ENCODE measurements around the gene POLR3A.

DNA sequence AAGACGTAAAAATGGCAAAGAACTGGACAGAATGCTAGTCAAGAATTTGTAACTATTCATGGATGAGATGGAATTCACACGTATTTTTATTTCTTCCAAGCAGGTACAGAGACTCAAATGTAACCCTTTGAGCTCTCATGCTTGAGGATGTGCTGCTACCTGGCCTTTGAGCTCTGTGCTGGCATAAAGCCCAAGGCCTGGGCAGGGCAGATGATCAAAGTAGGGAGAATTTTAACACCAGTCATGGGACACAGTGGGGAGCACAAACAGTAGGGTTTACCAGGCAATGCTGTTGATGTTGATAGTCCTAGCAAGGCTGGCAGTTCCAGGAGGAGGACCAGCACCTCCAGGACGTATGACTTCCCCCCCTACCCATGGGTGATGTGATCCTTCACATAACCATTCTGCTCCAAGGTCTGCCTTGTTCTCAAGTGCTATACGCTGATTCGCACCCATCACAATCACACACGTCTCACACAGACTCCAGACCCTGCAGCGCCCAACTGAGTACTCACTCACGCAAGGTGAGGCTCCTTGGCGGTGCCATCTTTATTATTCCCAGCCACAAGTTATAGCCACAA lies 54.1 kb downstream of the POLR3A start:
- TF ChIP-seq, protein P1, sequence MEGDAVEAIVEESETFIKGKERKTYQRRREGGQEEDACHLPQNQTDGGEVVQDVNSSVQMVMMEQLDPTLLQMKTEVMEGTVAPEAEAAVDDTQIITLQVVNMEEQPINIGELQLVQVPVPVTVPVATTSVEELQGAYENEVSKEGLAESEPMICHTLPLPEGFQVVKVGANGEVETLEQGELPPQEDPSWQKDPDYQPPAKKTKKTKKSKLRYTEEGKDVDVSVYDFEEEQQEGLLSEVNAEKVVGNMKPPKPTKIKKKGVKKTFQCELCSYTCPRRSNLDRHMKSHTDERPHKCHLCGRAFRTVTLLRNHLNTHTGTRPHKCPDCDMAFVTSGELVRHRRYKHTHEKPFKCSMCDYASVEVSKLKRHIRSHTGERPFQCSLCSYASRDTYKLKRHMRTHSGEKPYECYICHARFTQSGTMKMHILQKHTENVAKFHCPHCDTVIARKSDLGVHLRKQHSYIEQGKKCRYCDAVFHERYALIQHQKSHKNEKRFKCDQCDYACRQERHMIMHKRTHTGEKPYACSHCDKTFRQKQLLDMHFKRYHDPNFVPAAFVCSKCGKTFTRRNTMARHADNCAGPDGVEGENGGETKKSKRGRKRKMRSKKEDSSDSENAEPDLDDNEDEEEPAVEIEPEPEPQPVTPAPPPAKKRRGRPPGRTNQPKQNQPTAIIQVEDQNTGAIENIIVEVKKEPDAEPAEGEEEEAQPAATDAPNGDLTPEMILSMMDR (IDR thresholded peaks at IDR 0.05), result no peak
- no peak for TF ChIP-seq POLR2A (IDR thresholded peaks at IDR 0.05)
